GM18868 (cell line): ENCODE results near the gene GPR137B.
A peak's percentile ranks its signal among the peaks of the same experiment; 100 is the strongest.
"Not testable (repeated sequence)": the region's sequence is repeated elsewhere in the genome, so short reads cannot be mapped to it uniquely, and the experiment has no call there.

Experiments
- ATAC-seq: cut with Tn5 transposase; IDR thresholded peaks from one replicate; pipeline ENCODE4 v1.9.1; 2021; ENCODE audit warnings: mild to moderate bottlenecking, moderate library complexity; ENCODE audit not compliant: unreplicated experiment

The GPR137B gene

GRCh38 chr1:236142253-236143103 lies at the start of gene GPR137B:
Gene GPR137B, plus strand, starts transcription at chr1:236142539. Its CDS starts 84 bp downstream, at chr1:236142623.
- ATAC-seq, result peak; percentile 67

GRCh38 chr1:236092899-236093298 lies 49.4 kb upstream of the GPR137B start:
- no peak for ATAC-seq

- ATAC-seq, result no peak
These were observed 46.4 kb upstream of the GPR137B start for GRCh38 chr1:236095705-236096520.

GRCh38 chr1:236096660-236097482 lies 45.5 kb upstream of the GPR137B start:
- ATAC-seq, result not testable (repeated sequence)

GRCh38 chr1:236098267-236098666 lies 44.1 kb upstream of the GPR137B start:
- no peak for ATAC-seq

GRCh38 chr1:236099355-236099974 lies 42.9 kb upstream of the GPR137B start:
- no peak for ATAC-seq

- ATAC-seq, result no peak
These were observed 41.5 kb upstream of the GPR137B start for GRCh38 chr1:236100799-236101198.

- no peak for ATAC-seq
These were observed 40.8 kb upstream of the GPR137B start for GRCh38 chr1:236101233-236102200.

GRCh38 chr1:236102611-236103010 lies 39.7 kb upstream of the GPR137B start:
- ATAC-seq, result no peak

- no peak for ATAC-seq
These were observed 39.3 kb upstream of the GPR137B start for GRCh38 chr1:236103059-236103458.

- peak; percentile 64 for ATAC-seq
These were observed 38.6 kb upstream of the GPR137B start for GRCh38 chr1:236103646-236104218.

GRCh38 chr1:236107121-236107907 lies 35.0 kb upstream of the GPR137B start:
- no peak for ATAC-seq

- no peak for ATAC-seq
These were observed 34.2 kb upstream of the GPR137B start for GRCh38 chr1:236108027-236108648.

- no peak for ATAC-seq
These were observed 32.2 kb upstream of the GPR137B start for GRCh38 chr1:236110137-236110536.

GRCh38 chr1:236111527-236112331 lies 30.6 kb upstream of the GPR137B start:
- ATAC-seq, result no peak

- ATAC-seq, result no peak
These were observed 30.1 kb upstream of the GPR137B start for GRCh38 chr1:236112332-236112627.

GRCh38 chr1:236113324-236114032 lies 28.9 kb upstream of the GPR137B start:
- no peak for ATAC-seq
